ENCODE measurements around the gene MDH2.
"Not testable (repeated sequence)": the region's sequence is repeated elsewhere in the genome, so short reads cannot be mapped to it uniquely, and the experiment has no call there.

The MDH2 gene, protein sequence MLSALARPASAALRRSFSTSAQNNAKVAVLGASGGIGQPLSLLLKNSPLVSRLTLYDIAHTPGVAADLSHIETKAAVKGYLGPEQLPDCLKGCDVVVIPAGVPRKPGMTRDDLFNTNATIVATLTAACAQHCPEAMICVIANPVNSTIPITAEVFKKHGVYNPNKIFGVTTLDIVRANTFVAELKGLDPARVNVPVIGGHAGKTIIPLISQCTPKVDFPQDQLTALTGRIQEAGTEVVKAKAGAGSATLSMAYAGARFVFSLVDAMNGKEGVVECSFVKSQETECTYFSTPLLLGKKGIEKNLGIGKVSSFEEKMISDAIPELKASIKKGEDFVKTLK

DNA sequence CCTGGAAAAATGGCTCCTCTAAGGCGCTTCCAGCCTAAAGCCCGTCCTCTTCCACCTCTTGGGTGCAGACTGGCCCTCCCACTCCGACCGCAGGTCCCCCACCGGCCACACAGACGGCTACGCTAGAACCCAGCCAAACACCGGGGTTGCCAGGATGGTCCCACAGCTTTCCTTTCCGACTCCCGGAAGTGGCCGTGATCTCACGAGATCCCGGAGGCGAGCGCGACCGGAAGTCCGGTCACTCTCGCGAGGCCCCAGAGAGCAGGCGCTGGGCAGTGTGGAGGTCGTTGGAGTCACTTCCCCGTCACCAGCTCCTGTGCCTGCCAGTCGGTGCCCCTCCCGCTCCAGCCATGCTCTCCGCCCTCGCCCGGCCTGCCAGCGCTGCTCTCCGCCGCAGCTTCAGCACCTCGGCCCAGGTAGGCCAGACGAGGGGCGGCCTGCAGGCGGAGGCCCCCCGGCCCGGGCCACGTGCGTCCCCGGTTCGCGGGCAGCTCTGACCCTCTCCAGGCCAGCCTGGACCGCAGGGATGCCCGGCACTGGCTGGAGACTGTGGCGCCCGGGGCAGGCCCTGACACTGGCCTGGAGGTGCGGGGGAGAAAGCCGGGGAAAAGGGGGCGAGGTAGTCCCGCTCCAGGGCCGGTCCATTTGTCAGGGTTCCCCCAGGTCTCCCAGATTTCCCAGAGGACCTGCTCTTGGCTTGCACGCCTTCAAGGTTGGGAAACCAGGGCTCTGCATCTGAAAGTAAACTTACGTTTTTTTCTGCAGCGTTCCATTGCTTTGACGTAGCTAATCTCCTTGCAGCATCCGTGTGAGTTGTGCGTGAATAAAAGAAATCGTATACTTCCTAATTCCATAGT, at the start of gene MDH2, which contains the start of gene STYXL1:
Gene MDH2, plus strand, starts transcription at position 296 of the 857 bp plus-strand sequence. Its CDS starts 55 bp downstream, at position 351.
Gene STYXL1, minus strand, starts transcription at position 190 of the 857 bp plus-strand sequence. CDS start 17,477 bp downstream, outside the sequence.
- peak; percentile 75 for DNase-seq (ENCODE audit: low read depth)

DNA sequence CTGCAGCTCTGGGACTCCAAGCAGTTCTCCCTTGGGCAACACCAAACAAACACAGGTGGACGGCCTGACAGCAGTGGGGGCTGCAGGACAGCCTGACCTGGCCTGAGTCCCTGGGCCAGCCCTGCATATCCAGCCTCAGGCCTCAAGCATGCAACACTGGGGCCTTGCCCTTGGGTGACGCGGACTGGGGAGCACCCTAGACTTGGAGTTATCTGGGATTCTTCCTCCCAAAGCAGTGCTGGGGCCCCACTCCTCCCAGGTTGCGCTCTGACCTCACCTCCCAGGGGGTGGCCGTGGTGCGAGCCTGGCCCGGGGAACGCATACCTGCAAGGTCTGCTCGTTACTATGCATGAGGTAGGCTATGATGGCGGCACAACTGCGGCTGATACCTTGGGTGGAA, 47.3 kb upstream of the MDH2 start:
- no peak for DNase-seq (ENCODE audit: low read depth)

DNA sequence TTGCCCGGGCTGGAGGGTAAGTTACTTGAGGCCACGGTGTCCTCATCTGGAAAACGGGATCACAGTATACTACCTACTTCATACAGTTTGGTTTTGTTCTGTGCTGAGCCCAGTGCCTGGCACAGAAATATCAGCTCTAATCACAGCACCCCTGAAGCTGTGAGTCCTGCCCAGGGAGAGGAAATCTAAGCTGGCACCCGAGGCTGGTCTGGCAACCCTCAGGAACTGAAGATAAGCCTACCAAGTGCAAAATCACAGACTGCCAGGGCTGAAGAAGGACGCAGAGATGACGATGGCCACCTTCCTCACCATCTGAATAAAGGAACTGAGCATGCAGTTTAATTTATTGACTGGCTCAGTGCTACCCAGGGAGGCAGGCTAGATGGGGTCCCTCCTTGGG, 45.8 kb upstream of the MDH2 start:
- no peak for DNase-seq (ENCODE audit: low read depth)

DNA sequence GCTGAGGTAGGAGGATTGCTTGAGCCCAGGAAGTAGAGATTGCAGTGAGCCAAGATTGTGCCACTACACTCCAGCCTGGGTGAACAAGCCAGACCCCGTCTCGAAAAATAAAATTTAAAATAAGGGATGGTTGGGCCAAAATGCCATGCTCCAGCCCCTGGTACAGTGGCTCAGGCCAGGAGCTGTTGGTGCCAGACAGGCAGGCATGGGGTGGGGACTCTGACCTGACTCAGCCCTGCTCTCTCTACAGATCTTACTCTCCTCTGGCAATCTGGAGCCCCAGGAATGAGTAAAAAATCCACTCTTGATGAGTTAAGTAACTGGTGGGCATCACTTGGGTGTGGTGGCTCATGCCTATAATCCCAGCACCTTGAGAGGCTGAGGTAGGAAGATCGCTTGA, 45.1 kb upstream of the MDH2 start:
- DNase-seq (ENCODE audit: low read depth): no peak

DNA sequence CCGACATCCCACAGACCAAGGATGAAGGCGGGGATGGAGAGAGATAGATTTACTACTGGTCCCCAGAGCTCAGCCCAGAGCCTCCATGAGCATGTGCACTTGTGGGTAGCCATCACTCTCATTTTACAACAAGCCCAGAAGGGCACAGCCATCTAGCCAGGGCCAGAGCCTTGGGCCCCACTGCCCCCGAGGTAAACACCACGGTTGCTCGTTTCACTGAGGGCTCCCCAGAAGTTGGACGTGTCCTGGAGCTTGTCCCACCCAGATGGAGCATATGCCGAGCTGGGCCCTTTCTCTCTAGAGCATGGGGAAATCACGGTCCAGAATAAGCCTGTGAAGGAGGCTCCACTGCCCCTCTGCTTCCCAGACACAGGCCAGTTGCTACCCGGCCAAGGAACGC, 44.6 kb upstream of the MDH2 start:
- DNase-seq (ENCODE audit: low read depth): no peak

DNA sequence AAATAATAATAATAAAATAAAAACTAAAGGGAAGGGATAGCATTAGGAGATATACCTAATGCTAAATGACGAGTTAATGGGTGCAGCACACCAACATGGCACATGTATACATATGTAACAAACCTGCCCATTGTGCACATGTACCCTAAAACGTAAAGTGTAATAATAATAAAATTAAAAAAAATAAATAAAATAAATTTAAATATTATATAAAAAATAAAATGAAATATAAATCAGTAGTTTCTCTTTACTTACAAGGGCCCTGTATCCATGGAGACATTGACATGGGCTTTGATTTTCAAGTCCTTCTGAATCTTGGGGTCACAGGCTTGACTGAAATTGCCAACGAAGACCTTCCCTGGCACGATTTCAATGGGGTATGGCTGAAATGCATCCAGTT, 42.9 kb upstream of the MDH2 start:
- DNase-seq (ENCODE audit: low read depth): not testable (repeated sequence)

DNA sequence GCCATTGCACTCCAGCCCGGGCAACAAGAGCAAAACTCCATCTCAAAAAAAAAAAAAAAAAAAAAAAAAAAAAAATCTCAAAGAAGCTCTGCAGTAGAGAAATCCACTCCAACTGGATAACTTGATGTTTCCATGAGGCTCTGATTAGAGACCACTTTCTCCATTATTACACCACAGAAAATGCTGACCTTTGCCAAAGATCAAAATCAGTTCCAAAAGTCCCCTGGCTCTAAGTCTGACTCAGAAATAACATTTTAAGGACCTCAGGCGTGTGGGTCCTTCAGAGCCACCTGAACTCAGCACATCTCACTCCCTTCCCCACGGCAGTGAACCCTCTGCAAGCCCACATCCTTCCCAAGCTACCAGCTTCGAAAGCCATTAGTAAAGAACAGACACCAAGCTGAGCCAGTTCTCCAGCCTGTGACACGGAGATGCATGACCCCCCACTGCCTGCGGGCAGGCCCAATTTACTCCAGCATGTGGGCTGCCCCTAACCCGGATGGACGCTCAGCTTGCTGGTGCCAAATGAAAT, 39.7 kb upstream of the MDH2 start:
- DNase-seq (ENCODE audit: low read depth): no peak

DNA sequence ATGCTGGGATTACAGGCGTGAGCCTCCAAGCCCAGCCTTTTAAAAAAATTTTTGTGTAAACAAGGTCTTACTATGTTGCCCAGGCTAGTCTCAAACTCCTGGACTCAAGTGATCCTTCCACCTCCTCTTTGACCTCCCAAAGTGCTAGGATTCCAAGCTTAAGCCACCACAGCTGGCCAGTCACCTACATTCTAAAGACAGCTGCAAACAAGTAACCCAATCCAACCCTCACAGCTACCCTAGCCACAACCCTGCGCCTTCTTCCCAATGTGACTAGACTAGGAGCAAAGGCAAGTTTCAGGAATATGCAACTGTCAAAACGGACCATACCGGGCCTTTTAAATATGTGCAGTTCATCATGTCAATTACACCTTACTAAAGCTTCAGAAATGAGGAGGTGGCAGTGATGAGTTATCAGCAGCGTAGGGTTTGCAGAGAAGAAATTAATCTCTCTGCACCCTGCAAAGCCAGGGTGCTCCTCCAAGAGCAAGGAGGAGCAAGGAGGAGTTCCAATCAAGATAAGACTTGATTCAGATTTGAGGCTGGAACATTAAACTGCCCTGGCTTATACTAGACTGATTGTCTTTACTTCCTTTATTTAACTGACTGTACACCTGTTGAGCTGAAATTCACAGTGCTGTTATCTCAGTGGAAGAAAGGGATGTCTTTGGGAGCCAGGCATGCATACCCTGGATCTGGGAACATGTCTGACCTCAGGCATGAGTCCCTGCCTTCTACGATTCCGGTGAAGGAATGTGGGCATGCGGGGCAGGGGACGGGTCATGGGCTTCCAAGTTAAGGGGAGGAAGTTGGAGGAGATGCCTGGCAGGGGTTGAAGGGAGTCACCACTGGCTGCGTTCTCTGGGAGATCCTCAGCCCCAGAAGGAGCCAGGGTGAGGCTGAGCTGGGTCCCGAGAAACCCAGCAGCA, 38.0 kb upstream of the MDH2 start:
- no peak for DNase-seq (ENCODE audit: low read depth)

DNA sequence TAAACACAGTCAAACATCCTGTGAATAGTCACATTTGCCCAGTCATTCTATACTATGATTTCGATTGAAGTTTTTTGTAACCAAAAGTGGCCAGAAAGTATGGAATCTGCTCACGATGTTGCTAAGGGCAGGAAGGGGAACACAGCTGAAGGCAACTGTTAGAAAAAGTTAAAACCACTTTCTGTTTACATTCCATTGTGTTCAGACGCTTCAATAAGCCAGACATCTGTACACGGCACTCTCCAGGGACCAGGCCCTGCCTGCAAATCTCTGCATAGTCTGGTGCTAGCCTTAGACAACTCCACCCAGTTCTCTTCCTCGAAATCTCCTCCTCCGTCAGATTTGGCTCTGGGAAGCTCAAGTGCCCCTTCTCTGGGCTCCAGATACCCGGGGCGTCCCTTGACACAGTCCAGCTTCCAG, 36.5 kb upstream of the MDH2 start:
- DNase-seq (ENCODE audit: low read depth): no peak

DNA sequence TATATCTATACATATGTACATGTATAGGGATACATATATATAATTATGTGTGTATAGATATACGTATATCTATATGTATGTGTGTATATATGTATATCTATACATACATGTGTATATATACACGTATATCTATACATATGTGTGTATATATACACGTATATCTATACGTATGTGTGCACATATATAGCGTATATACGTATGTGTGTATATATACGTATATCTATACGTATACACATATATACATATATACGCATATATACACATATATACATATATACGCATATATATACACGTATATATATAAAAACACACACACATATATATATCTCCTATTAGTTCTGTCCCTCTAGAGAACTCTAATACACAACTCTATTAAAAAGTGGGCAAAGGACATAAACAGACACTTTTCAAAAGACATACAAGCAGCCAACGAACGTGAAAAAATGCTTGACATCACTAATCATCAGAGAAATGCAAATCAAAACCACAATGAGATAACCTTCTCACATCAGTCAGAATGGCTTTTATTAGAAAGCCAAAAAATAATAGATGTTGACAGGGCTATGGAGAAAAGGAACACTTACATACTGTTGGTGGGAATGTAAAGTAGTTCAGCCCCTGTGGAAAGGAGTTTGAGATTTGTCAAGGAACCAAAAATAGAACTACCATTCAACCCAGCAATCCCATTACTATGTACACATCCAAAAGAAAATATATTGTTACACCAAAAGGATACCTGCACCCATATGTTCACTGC, 31.5 kb upstream of the MDH2 start:
- no peak for DNase-seq (ENCODE audit: low read depth)

DNA sequence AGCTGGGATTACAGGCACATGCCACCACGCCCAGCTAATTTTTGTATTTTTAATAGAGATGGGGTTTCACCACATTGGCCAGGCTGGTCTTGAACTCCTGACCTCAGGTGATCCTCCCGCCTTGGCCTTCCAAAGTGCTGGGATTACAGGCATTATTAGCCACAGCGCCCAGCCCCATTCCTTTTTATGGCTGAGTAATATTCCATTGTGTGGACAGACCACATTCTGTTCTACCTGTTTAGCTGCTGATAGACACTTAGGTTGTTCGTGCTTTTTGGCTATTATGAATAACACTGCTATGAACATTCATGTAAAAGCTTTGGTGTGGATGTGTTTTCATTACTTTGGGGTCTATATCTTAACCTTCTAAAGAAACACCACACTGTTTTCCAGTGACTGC, 29.4 kb upstream of the MDH2 start:
- DNase-seq (ENCODE audit: low read depth): not testable (repeated sequence)

DNA sequence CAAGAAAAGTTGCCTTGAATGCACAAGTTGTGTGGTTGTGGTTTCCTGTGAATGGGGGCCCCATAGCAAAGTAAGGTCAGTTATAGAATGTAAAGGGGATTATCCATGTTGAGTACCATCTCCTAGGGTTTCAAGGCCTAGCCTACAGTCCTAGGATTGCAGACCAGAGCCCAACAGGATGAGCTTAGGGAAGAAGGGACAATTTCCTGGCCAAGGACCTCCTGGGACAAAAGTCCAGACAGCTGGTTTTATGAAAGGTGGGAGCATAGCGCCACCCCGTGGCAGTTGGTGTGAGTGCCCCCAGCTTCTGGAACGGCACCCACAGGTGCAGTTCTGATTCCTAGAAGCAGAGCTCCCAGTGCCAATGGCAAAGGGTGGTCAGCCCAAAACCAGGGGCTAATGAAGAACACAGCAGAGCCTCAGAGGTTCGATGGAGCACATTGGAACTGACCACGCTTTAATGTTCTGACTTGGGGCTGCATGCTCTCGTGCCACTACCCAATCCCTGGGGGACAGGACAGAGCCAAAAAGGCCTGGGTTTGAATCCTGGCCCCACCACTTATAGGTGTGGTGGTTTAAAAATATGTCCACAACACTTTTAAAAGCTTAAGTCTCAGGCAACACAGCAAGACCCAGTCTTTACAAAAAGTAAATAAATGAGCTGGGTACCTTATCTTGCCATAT, 27.7 kb upstream of the MDH2 start:
- peak; percentile 53 for DNase-seq (ENCODE audit: low read depth)

DNA sequence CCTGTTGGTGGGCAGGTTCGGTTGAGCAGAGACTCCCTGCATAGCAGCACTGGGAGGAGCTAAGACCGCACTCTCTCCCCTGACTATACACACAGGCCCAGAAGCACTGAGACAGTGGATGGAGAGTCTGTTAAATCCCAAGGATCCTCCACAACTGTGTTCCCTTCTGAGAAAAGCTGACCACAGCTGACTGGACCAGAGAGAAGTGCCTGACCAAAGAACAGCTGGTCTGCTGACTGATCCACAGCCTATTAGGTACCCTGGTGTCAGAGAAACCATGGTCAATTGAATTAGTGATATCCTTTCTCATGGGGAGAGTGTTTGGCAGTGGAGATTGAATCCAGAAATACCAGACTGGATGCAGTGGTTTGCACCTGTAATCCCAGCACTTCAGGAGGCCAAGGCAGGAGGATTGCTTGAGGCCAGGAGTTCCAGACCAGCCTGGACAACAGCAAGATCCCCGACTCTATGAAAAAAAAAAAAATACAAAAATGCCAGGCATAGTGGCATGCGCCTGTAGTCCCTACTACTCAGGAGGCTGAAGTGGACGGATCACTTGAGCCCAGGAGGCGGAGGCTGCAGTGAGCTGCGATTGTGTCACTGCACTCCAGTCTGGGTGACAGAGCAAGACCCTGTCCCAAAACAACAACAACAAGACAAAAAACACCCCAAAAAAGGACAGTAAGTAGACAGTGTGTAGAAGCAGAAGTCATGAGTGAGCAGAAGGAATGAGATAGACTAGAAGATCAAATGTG, 25.7 kb upstream of the MDH2 start:
- no peak for DNase-seq (ENCODE audit: low read depth)

DNA sequence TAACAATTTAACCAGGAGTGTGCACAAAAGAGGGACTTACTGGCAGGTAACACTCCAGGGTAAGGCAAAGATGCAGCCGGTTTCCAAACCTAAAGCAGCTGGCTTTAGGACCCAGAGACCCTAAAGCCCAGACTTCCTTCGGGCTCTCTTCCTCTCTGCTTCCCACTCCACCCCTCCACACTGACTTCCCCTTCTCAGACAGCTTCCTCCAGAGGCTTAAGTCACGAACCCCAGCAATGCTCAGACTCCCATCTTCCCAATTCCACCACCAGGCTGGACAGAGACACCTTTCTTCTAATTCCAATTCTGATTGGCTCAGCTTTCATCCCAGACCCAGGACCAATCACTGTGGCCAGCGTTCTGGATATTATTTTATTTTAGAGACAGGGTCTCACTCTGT, 24.9 kb upstream of the MDH2 start:
- no peak for DNase-seq (ENCODE audit: low read depth)

DNA sequence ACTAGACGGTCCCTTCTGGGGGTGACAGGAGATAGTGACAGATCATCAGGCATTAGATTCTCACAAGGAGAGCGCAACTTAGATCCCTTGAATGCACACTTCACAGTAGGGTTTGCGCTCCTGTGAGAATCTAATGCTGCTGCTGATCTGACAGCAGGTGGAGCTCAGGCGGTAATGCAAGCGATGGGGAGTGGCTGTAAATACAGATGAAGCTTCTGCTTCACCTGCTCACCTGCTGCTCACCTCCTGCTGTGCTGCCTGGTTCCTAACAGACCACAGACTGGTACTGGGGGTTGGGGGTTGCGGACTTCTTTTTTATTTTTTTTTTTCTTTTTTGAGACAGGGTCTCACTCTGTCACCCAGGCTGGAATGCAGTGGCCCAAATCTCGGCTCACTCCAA, 18.2 kb upstream of the MDH2 start:
- DNase-seq (ENCODE audit: low read depth): not testable (repeated sequence)

DNA sequence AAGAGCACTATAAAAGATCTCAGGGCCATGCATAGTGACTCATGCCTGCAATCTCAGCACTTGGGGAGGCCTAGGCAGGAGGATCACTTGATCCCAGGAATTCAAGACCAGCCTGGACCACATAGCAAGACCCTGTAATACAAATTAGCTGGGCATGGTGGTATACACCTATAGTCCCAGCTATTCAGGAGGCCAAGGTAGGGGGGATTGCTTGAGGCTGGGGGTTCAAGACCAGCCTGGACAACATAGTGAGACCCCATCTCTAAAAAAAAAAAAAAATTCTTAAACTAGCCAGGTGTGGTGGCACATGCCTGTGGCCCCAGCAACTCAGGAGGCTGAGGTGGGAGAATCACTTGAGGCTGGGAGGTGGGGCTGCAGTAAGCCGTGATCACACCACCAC, 15.9 kb upstream of the MDH2 start:
- no peak for DNase-seq (ENCODE audit: low read depth)

DNA sequence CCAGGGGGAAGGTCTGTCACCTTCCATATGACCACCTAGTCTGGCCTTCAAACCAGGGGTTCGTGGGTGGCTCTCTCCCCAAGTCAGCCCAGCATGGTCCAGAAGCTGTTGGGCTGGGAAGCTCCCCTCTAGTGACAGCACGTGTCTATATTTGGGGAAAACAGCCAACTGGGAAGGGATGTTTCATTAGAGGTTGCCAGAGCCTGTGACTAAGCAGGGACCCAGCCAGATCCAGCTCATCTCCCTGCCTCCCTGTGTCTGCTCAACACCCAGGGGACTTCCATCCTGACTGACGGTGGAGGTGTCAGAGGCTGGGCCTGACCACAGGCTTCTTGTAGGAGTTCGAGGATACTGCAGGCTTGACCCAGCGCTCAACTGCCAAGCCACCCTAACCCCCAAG, 10.6 kb upstream of the MDH2 start:
- no peak for DNase-seq (ENCODE audit: low read depth)

DNA sequence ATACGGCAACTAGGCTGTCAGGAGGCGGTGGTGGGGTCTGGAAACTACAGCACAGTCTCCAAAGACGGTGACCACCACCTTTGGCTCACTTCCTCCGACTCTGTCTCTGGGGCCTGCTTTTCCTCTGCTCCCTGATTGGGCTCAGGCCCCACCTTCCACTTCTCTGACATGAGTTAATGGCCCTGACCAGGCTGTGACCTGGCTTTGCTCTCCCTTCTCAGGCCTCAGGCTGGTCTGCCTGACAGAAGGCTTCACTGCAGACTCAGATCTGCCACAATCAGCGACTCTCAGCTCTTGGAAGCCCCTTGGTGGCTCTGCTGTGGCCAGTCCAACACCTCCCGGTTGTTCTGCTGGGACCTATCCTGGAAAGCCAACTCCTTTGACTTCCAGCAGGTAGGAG, 7.8 kb upstream of the MDH2 start:
- no peak for DNase-seq (ENCODE audit: low read depth)

DNA sequence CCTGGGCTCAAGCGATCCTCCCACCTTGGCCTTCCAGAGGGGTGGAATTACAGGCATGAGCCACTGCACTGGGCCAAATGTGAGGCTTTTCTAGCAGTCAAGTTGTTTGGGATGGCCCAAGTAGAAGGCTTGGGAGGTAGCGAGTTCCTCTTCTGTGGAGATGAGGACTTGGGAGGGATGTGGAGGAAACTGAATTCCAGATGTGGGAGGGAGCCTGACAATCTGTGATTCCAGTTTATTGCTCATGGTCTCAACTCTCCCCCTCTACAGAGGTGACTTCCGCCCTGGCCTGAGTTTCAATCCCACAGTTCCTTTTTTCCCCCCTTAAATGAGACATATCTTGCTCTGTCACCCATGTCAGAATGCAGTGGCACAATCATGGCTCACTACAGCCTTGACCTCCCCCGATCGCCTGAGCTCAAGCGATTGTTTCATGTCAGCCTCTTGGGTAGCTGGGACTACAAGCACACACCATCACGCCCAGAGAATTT, 3.5 kb upstream of the MDH2 start:
- no peak for DNase-seq (ENCODE audit: low read depth)

All from stimulated activated CD8-positive, alpha-beta memory T cell treated with anti-CD3 and anti-CD28 coated beads, Interleukin-7, amount 100 ng/mL, for 24 hours (primary cell).